IMR-90 (cell line): Measurements from ENCODE around the gene VPS39. TPM values are rescaled to one million over a fixed set of nuclear protein-coding genes. Genes with fewer than 3 reads are reported as not detected.

ENCODE experiments used
- ATAC-seq: fragments of 200-7000 bp; cut with Tn5 transposase; 2 replicates; pipeline ENCODE4 v1.9.1; 2020; ENCODE audit warnings: low read depth, mild to moderate bottlenecking, moderate library complexity
- BruUV-seq: library from RNA; stranded (reverse); fragments of 400-500 nt; replicated peaks from 2 replicates; lab custom pipeline; 2021; lab: Mats Ljungman, UMichigan
- CTCF ChIA-PET: fragments of 300-600 bp; formaldehyde crosslinking; extraction: SDS; loops from one replicate; lab custom pipeline; 2021; ENCODE audit warnings: antibody characterized with exemption; lab: Yijun Ruan, JAX
- POLR2A ChIA-PET: fragments of 300-600 bp; sonication (Branson Sonifier 250); formaldehyde crosslinking; loops from one replicate; lab custom pipeline; 2022; ENCODE audit warnings: antibody characterized with exemption; ENCODE audit not compliant: unreplicated experiment; lab: Charles Lee
- DNase-seq: peaks from one replicate; pipeline ENCODE4 v3.0.0; 2013
- H2AFZ ChIP-seq: replicated peaks from 2 replicates; pipeline ENCODE3; 2013; ENCODE audit warnings: low read length, mild to moderate bottlenecking; ENCODE audit not compliant: poor library complexity
- H2AK5ac ChIP-seq: 2 replicates; pipeline ENCODE4 v1.6.1; 2013; ENCODE audit warnings: low read depth, low read length, inconsistent platforms
- H2AK9ac ChIP-seq: replicated peaks from 2 replicates; pipeline ENCODE3; 2013; ENCODE audit warnings: mild to moderate bottlenecking, low read depth, low read length, moderate library complexity; ENCODE audit not compliant: poor library complexity
- H2BK120ac ChIP-seq: 2 replicates; pipeline ENCODE4 v1.6.1; 2013; ENCODE audit warnings: low read depth, low read length, inconsistent platforms
- H2BK15ac ChIP-seq: 3 replicates; pipeline ENCODE4 v1.6.1; 2013; ENCODE audit warnings: low read depth, low read length, inconsistent platforms
- H2BK20ac ChIP-seq: 2 replicates; pipeline ENCODE4 v1.6.1; 2013; ENCODE audit warnings: low read depth, mild to moderate bottlenecking, inconsistent platforms, low read length, moderate library complexity
- H2BK5ac ChIP-seq: 2 replicates; pipeline ENCODE4 v1.6.1; 2013; ENCODE audit warnings: mild to moderate bottlenecking, low read depth, low read length, inconsistent platforms; ENCODE audit not compliant: poor library complexity, severe bottlenecking
- H3K14ac ChIP-seq: replicated peaks from 2 replicates; pipeline ENCODE4 v1.6.1; 2013; ENCODE audit warnings: low read depth, low read length, inconsistent platforms
- H3K18ac ChIP-seq: 2 replicates; pipeline ENCODE4 v1.6.1; 2013; ENCODE audit warnings: low read depth, low read length, control low read depth
- H3K23ac ChIP-seq: 2 replicates; pipeline ENCODE4 v1.6.1; 2013; ENCODE audit warnings: low read depth, low read length, inconsistent platforms
- H3K27ac ChIP-seq: 2 replicates; pipeline ENCODE4 v1.5.1; 2013; ENCODE audit warnings: mild to moderate bottlenecking, control low read depth, low read length; ENCODE audit not compliant: insufficient read depth
- H3K27me3 ChIP-seq: 2 replicates; pipeline ENCODE4 v1.6.1; 2013; ENCODE audit warnings: low read length; ENCODE audit not compliant: control insufficient read depth, insufficient read depth
- H3K36me3 ChIP-seq: 2 replicates; pipeline ENCODE4 v1.6.1; 2013; ENCODE audit warnings: low read length, mixed read lengths; ENCODE audit not compliant: control insufficient read depth, insufficient read depth
- H3K4ac ChIP-seq: 2 replicates; pipeline ENCODE4 v1.6.1; 2013; ENCODE audit warnings: low read depth, low read length, inconsistent platforms
- H3K4me1 ChIP-seq: 2 replicates; pipeline ENCODE4 v1.6.1; 2013; ENCODE audit warnings: low read length, mixed read lengths; ENCODE audit not compliant: control insufficient read depth, insufficient read depth
- H3K4me2 ChIP-seq: 2 replicates; pipeline ENCODE4 v1.6.1; 2013; ENCODE audit warnings: low read depth, mild to moderate bottlenecking, control low read depth, low read length, moderate library complexity
- H3K4me3 ChIP-seq: 2 replicates; pipeline ENCODE4 v1.5.1; 2013; ENCODE audit warnings: low read depth, mild to moderate bottlenecking, control low read depth, low read length, moderate library complexity; ENCODE audit not compliant: insufficient read depth
- H3K56ac ChIP-seq: 2 replicates; pipeline ENCODE4 v1.6.1; 2013; ENCODE audit warnings: low read length, inconsistent platforms; ENCODE audit not compliant: insufficient read depth; ENCODE audit errors: extremely low read depth
- H3K79me1 ChIP-seq, 2 experiments: 2 replicates each; pipeline ENCODE4 v1.6.1; 2013; ENCODE audit warnings: low read length in 2 of 2, inconsistent platforms in 1 of 2, low read depth in 1 of 2
- H3K9ac ChIP-seq: 2 replicates; pipeline ENCODE4 v1.6.1; 2013; ENCODE audit warnings: low read depth, low read length, control low read depth
- H3K9me1 ChIP-seq: 2 replicates; pipeline ENCODE4 v1.6.1; 2013; ENCODE audit warnings: low read length, inconsistent platforms; ENCODE audit not compliant: insufficient read depth
- H3K9me3 ChIP-seq: 2 replicates; pipeline ENCODE4 v1.6.1; 2013; ENCODE audit warnings: low read length; ENCODE audit not compliant: control insufficient read depth, insufficient read depth
- H4K20me1 ChIP-seq: 2 replicates; pipeline ENCODE4 v1.6.1; 2013; ENCODE audit warnings: low read length, inconsistent platforms; ENCODE audit not compliant: insufficient read depth
- H4K5ac ChIP-seq: 2 replicates; pipeline ENCODE4 v1.6.1; 2013; ENCODE audit warnings: mild to moderate bottlenecking, low read depth, low read length, control low read depth
- H4K8ac ChIP-seq, 2 experiments: 2 replicates each; pipeline ENCODE4 v1.6.1; 2013; ENCODE audit warnings: low read depth in 2 of 2, low read length in 2 of 2, control low read depth in 1 of 2, inconsistent platforms in 1 of 2
- H4K91ac ChIP-seq: 2 replicates; pipeline ENCODE4 v1.6.1; 2013; ENCODE audit warnings: low read depth, low read length, inconsistent platforms; ENCODE audit not compliant: insufficient read depth
- CEBPB ChIP-seq: IDR thresholded peaks from 2 replicates; pipeline ENCODE4 v1.6.1; 2012; ENCODE audit warnings: low read depth, low read length, improper control_type of control experiment
- CHD1 ChIP-seq: IDR thresholded peaks from 2 replicates; pipeline ENCODE4 v1.6.1; 2012; ENCODE audit warnings: low read depth, low read length, improper control_type of control experiment
- CTCF ChIP-seq: conservative IDR thresholded peaks from 2 replicates; pipeline ENCODE4 v1.5.1; 2012; ENCODE audit warnings: mild to moderate bottlenecking, low read depth, low read length, improper control_type of control experiment
- FOS ChIP-seq: fragments of 150-350 bp; IDR thresholded peaks from 2 replicates; pipeline ENCODE4 v1.6.1; 2016; ENCODE audit warnings: low read depth, low read length
- MAFK ChIP-seq: IDR thresholded peaks from 2 replicates; pipeline ENCODE4 v1.6.1; 2012; ENCODE audit warnings: low read depth, low read length, improper control_type of control experiment
- MXI1 ChIP-seq: IDR thresholded peaks from 2 replicates; pipeline ENCODE4 v1.6.1; 2012; ENCODE audit warnings: low read depth, mild to moderate bottlenecking, low read length, moderate library complexity, borderline replicate concordance
- NFE2L2 ChIP-seq: fragments of 150-350 bp; IDR thresholded peaks from 2 replicates; pipeline ENCODE4 v1.6.1; 2016; ENCODE audit warnings: low read depth, mild to moderate bottlenecking, low read length
- POLR2A ChIP-seq: IDR thresholded peaks from 2 replicates; pipeline ENCODE4 v1.6.1; 2012; ENCODE audit warnings: mild to moderate bottlenecking, low read depth, low read length
- RFX5 ChIP-seq: IDR thresholded peaks from 2 replicates; pipeline ENCODE4 v1.8.0; 2012; ENCODE audit warnings: low read depth, mild to moderate bottlenecking, low read length, moderate library complexity
- SMC3 ChIP-seq: fragments of 150-350 bp; IDR thresholded peaks from 2 replicates; pipeline ENCODE4 v1.6.1; 2016; ENCODE audit warnings: low read depth, mild to moderate bottlenecking, antibody characterized with exemption, low read length, moderate library complexity
- WGBS, 2 experiments: methylation state at CpG; one replicate each; pipeline versions ENCODE4 v1.1.5 to v1.1.7; 2013; ENCODE audit warnings: missing lambda C conversion rate in 2 of 2; ENCODE audit not compliant: insufficient read length in 1 of 2; ENCODE audit errors: extremely low coverage in 2 of 2; 5-methylcytosine and 5-hydroxymethylcytosine counted together
- dilution Hi-C: fragments of 300-500 bp; cut with HindIII; formaldehyde crosslinking; loops from one replicate; pipeline ENCODE4 v1.14.3; 2018; ENCODE audit warnings: low sequenced_read_pairs; ENCODE audit not compliant: unreplicated experiment
- in situ Hi-C: fragments of 300-500 bp; cut with MboI; formaldehyde crosslinking; loops from 3 replicates; pipeline ENCODE4 v1.14.3; 2019; ENCODE audit warnings: low sequenced_read_pairs, inconsistent platforms, mixed read lengths
- intact Hi-C: fragments of 100-400 bp; cut with micrococcal nuclease; formaldehyde crosslinking; loops from 2 replicates; pipeline ENCODE4 v1.10.0; 2022
- polyA plus RNA-seq, 3 experiments: library from polyadenylated mRNA; depleted of rRNA; stranded (reverse); fragments of >200 nt; gene quantifications; 2 replicates each; pipeline ENCODE4 v1.2.3, GENCODE V29; 2012; ENCODE audit warnings: low replicate concordance in 1 of 3
- total RNA-seq: library from RNA; depleted of rRNA; stranded (reverse); fragments of >200 nt; gene quantifications from 2 replicates; pipeline ENCODE4 v1.2.3, GENCODE V29; 2012
- TF ChIP-seq, protein P1 (sequence below): fragments of 150-350 bp; IDR thresholded peaks from 2 replicates; pipeline ENCODE4 v1.6.1; 2017; ENCODE audit warnings: mild to moderate bottlenecking, antibody characterized with exemption, low read length, low read depth

Gene VPS39
- total and polyA plus RNA-seq, 2 of the 4 experiments (the other 2 are of a cell fraction): 49.7 to 52.2 TPM

- Histone ChIP-seq H3K27ac (no peak overlapping the region), H3K9me3 (no peaks in the 10 kb centered on the region), H3K14ac (no peak overlapping the region), H2BK15ac (no peak overlapping the region), H3K4me2 (no peak overlapping the region), H4K20me1 (no peaks in the 10 kb centered on the region), H3K23ac (no peak overlapping the region), H3K36me3 (no peaks in the 10 kb centered on the region), H2AK9ac (no peak overlapping the region), H3K4me3 (no peak overlapping the region), H4K91ac (no peak overlapping the region), H3K4me1 (no peaks in the 10 kb centered on the region), H2AK5ac (no peak overlapping the region), H3K9me1 (no peaks in the 10 kb centered on the region), H3K79me1 (no peaks in the 10 kb centered on the region), H3K9ac (no peak overlapping the region), H3K4ac (no peak overlapping the region), H3K27me3 (peaks cover 49% of the 10 kb centered on the region), H4K5ac (no peak overlapping the region), H2BK120ac (no peak overlapping the region), H2BK20ac (no peak overlapping the region), H3K18ac (no peak overlapping the region), H2AFZ (peak overlapping the region; percentile 15), H2BK5ac (no peak overlapping the region), H3K56ac (no peak overlapping the region), H4K8ac (no peak overlapping the region)
- TF ChIP-seq MXI1 (no peak), SMC3 (no peak), POLR2A (no peak), CEBPB (no peak), CHD1 (no peak), NFE2L2 (no peak), FOS (no peak), CTCF (no peak), RFX5 (no peak), MAFK (no peak)
- TF ChIP-seq, protein P1, sequence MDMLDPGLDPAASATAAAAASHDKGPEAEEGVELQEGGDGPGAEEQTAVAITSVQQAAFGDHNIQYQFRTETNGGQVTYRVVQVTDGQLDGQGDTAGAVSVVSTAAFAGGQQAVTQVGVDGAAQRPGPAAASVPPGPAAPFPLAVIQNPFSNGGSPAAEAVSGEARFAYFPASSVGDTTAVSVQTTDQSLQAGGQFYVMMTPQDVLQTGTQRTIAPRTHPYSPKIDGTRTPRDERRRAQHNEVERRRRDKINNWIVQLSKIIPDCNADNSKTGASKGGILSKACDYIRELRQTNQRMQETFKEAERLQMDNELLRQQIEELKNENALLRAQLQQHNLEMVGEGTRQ: no peak
- intact Hi-C loops: no loop called here
- DNase-seq (no peak), ATAC-seq (no peak)
- ChIA-PET POLR2A (no interaction called here), CTCF (no interaction called here)
- dilution Hi-C loops: no loop called here
- WGBS, 2 experiments: 0% methylated on average over 1 of the region's 2 CpGs; no CpG with 5 or more reads in 1 of the 2 experiments
- BruUV-seq: no TSS peak
- in situ Hi-C loops: no loop called here
These were observed 86.4 kb downstream of the VPS39 start for GRCh38 chr15:42121682-42122081.
